Panc1 (cell line): Measurements from ENCODE around the gene FGF3.

Source experiments
- CTCF ChIP-seq: fragments of 450-650 bp; IDR thresholded peaks from 2 replicates; pipeline ENCODE4 v1.5.1; 2017; ENCODE audit warnings: mild to moderate bottlenecking
- POLR2AphosphoS5 ChIP-seq: IDR thresholded peaks from 2 replicates; pipeline ENCODE4 v1.6.1; 2012; ENCODE audit warnings: mild to moderate bottlenecking, low read depth, low read length, moderate library complexity
- TCF7L2 ChIP-seq: IDR thresholded peaks from 2 replicates; pipeline ENCODE4 v1.6.1; 2011; ENCODE audit warnings: mild to moderate bottlenecking, low read depth, low read length, inconsistent platforms

- TF ChIP-seq CTCF: no peak
- no peak for TF ChIP-seq POLR2AphosphoS5
- no peak for TF ChIP-seq TCF7L2
Measured at GRCh38 chr11:69862797-69863543, 43.8 kb upstream of the FGF3 start.
